ENCODE measurements around the gene SUSD4.

SUSD4 gene

DNA sequence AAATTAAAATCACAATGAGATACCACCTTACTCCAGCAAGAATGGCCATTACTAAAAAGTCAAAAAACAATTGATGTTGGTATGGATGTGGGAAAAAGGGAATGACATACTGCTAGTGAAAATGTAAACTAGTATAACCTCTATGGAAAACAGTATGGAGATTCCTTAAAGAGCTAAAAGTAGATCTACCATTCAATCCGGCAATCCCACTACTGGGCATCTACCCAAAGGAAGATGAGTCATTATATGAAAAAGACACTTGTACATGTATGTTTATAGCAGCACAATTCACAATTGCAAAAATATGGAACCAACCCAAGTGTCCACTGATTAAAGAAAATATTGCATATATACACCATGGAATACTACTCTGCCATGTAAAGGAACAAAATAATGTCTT lies 37.2 kb downstream of the SUSD4 start:
- TF ChIP-seq Cebpa-rat (IDR thresholded peaks at IDR 0.05) = no peak

DNA sequence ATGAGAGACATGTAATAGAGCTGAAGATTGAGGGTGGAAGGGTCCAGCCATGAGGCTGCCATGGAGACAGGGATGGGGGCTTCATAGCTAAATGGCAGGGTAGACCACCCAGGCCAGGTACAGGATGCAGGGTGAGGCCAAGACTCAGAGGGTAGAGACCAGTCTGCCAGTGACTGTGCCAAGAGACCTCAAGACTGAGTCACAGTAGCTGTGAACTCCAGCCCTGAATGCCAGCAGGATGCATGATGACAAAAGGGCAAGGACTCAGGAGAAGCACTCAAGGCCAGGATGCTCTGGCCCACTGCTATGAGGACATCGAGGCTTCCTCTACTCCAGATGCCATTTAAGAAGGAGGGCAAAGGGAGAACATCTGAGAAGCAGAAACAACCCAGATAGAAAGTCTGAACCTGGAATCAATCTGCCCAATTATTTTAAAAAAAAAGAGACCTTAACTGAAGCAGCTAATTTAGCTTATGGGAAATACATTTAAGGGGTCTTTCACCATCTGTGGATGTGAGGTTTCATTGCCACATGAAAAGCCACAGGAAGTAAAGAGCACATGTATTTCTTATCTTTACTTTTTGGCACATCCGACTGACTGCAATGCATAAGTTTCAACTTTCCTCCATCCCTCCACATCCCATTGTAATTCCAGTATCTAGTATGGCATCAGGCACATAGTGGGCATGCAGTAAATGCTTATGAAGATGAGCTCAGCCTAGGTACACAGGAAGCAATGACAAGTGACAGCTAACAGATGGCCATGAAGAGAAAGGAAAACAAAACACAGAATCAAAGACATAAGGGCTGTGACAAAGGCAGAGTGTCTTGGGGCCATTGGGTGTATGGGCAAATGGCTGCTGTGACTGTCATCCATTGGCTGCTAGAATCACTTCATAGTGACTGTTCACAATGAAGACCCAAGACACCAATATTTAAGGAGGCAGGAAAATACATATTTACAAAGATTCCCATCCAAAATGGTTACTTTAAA lies 40.2 kb downstream of the SUSD4 start:
- Histone ChIP-seq H3K4me1 (peaks cover 0 to 21% (median 16%) of the 10 kb centered on the region in 10 experiments; a peak in 17 of 20 replicates), H3K9me3 (replicated peaks in 1 of 11) (no peaks in the 10 kb centered on the region), H3K27me3 (no peaks in the 10 kb centered on the region), H3K4me3 (no peak overlapping the region), H3K27ac (peak overlapping the region in 3 of 11 experiments; percentile 10 to 32 (median 23); a peak in 5 of 22 replicates), H3K36me3 (no peaks in the 10 kb centered on the region), H3K9ac (no peak overlapping the region), H3K4me2 (peak overlapping the region in 10 of 11 experiments; percentile 18 to 67 (median 56); a peak in 18 of 22 replicates), H4K20me1 (no peaks in the 10 kb centered on the region)
- TF ChIP-seq Cebpa-rat (IDR thresholded peaks at IDR 0.05) = 0 out of 22 replicates have a peak, but pooled peaks of 1 of the 11 experiments have one; percentile 15

More for the DNA sequence above, 37.2 kb downstream of the SUSD4 start:
- H3K4me1 ChIP-seq = peaks cover 0 to 21% (median 16%) of the 10 kb centered on the region in 10 experiments; a peak in 17 of 20 replicates
- H3K9me3 ChIP-seq (replicated peaks in 1 of 11) = no peaks in the 10 kb centered on the region
- no peak overlapping the region for H3K27ac ChIP-seq
- no peak overlapping the region for H3K4me3 ChIP-seq
- H3K27me3 ChIP-seq = no peaks in the 10 kb centered on the region; a peak in 1 of 22 replicates
- no peaks in the 10 kb centered on the region for H3K36me3 ChIP-seq
- H3K4me2 ChIP-seq = no peak overlapping the region
- no peaks in the 10 kb centered on the region for H4K20me1 ChIP-seq
- H3K9ac ChIP-seq = no peak overlapping the region

DNA sequence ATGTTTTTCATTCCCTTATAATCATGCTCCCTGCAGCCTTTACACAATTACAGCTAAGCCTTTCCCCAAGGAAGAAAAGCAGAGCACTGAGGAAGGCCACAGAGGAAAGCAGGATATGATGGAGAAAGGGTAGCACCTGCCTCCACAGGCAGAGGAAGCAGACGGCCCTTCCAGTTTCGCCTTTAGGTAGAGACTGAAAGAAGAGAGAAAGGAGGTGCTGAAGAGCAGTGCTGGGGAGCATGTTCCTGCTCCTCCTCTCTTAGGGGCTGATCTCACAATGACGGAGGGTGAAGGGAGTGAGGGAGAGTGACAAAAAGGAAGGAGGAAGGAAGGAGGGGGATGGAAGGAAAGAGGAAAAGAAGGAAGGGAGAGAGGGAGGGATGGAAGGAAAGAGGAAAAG lies 41.1 kb downstream of the SUSD4 start:
- Histone ChIP-seq H3K27me3 (no peaks in the 10 kb centered on the region), H3K4me2 (peak overlapping the region in 9 of 11 experiments; percentile 18 to 67 (median 58); a peak in 14 of 22 replicates), H3K4me3 (no peak overlapping the region), H3K4me1 (peaks cover 0 to 21% (median 16%) of the 10 kb centered on the region in 10 experiments; a peak in 17 of 20 replicates), H3K9ac (no peak overlapping the region), H3K36me3 (no peaks in the 10 kb centered on the region), H4K20me1 (no peaks in the 10 kb centered on the region), H3K9me3 (replicated peaks in 1 of 11) (no peaks in the 10 kb centered on the region), H3K27ac (no peak overlapping the region)
- no peak for TF ChIP-seq Cebpa-rat (IDR thresholded peaks at IDR 0.05)

DNA sequence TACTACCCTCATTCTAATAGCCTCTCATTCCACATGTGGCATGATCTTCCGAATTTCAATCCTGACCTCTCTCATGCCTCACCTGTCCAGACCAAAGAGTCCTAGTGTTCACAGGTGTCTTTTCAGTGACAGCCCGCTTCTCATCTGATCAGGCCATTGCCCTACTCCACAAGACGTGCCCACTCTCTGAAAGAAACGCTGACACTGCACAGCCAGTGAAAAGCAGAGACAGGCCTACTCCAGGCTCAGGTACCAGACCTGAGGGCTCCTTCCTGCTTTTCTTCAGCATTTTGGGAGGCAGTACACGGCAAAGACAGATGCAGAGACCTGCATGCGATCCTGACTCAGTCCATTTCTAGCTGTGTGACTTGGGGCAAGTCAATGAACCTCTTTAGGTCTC lies 43.0 kb downstream of the SUSD4 start:
- Histone ChIP-seq H3K27me3 (no peaks in the 10 kb centered on the region), H3K27ac (no peak overlapping the region), H3K9me3 (replicated peaks in 1 of 11) (0 out of 22 replicates have a peak, but pooled peaks cover 0 to 4% (median 0%) of the 10 kb centered on the region in 11 experiments), H3K36me3 (no peaks in the 10 kb centered on the region), H3K4me3 (no peak overlapping the region), H3K4me2 (no peak overlapping the region), H4K20me1 (no peaks in the 10 kb centered on the region), H3K9ac (no peak overlapping the region), H3K4me1 (peaks cover 0 to 21% (median 16%) of the 10 kb centered on the region in 10 experiments; a peak in 17 of 20 replicates)
- TF ChIP-seq Cebpa-rat (IDR thresholded peaks at IDR 0.05) = no peak

DNA sequence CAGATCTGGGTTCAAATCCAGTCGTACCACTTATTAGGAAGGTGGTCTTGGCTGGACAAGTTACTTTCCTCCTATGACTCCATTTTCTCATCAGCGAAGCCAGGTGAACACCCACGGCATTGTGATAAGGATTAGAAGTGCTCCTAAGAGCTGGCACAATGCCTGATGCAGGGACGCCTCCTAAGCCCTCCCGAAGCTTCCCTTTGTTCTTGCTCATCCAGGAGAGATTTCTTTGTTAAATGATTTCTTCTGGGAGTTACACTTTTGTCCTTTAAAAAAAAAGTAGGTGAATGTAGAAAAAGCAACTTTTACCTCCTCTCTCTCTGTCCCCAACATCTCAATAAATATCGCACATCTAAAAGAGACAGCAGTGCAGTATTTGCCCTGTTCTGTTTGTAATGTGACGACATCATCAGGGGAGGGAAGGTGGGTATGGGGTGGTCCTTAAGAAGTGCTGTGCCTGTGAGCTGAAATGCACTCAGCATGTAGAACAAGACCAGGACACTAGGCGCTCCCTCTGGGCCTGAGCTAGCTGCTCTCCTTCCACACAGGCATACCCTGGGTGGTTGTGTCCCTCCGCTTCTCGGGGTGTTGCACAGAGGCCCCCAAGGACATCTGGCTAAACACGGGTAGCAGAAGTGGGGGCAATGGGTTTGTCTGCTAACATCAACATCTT lies 43.9 kb downstream of the SUSD4 start:
- no peaks in the 10 kb centered on the region for H3K36me3 ChIP-seq
- no peaks in the 10 kb centered on the region for H4K20me1 ChIP-seq
- no peaks in the 10 kb centered on the region for H3K27me3 ChIP-seq
- H3K4me1 ChIP-seq = peaks cover 0 to 21% (median 16%) of the 10 kb centered on the region in 10 experiments; a peak in 17 of 20 replicates
- H3K4me2 ChIP-seq = no peak overlapping the region
- no peak overlapping the region for H3K27ac ChIP-seq
- no peak for TF ChIP-seq Cebpa-rat (IDR thresholded peaks at IDR 0.05)
- H3K9me3 ChIP-seq (replicated peaks in 1 of 11) = peaks cover 0 to 4% (median 0%) of the 10 kb centered on the region in 11 experiments; a peak in 1 of 22 replicates
- no peak overlapping the region for H3K4me3 ChIP-seq
- H3K9ac ChIP-seq = no peak overlapping the region

DNA sequence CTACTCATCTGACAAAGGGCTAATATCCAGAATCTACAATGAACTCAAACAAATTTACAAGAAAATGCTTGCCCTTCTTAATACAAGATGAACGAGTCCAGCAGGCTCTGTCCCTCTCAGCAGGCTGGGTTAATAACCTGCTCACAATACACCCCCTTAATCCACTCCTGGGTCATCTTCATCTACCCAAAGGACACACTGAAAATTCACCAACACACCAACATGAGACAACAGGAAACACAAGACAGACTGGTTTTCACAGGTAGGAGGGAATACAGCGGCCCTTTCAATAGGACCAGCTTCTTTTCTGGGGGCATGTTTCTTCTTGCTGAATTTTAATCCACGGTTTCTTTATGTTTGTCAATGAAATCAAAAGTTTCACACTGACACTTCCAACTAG lies 44.6 kb downstream of the SUSD4 start:
- Histone ChIP-seq H3K9ac (no peak overlapping the region), H3K4me3 (no peak overlapping the region), H3K4me1 (peaks cover 0 to 19% (median 16%) of the 10 kb centered on the region in 10 experiments; a peak in 17 of 20 replicates), H3K9me3 (replicated peaks in 1 of 11) (peaks cover 0 to 4% (median 0%) of the 10 kb centered on the region in 11 experiments; a peak in 1 of 22 replicates), H3K36me3 (no peaks in the 10 kb centered on the region), H3K27me3 (no peaks in the 10 kb centered on the region), H3K4me2 (no peak overlapping the region), H3K27ac (no peak overlapping the region), H4K20me1 (no peaks in the 10 kb centered on the region)
- no peak for TF ChIP-seq Cebpa-rat (IDR thresholded peaks at IDR 0.05)

DNA sequence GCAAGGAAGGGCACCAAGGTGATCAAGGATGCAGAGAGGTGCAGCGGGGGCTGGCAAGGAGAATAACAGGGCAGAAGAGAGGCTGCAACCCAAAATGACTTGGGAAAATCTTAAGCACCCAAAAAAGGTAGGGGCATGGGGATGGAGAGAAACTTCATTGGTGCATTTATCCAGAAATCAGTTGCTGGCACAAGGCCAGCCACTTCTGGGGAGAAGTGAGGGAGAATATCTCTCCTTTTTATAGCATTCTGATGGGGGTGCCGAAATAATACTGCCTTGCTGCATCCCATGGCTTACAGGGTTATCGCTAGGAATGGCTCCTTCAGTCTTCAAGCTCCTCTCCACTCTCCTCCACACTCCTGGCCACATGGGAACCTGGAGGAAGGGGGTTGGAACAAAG lies 47.9 kb downstream of the SUSD4 start:
- Histone ChIP-seq H3K4me1 (no peaks in the 10 kb centered on the region; a peak in 1 of 20 replicates), H3K36me3 (no peaks in the 10 kb centered on the region), H3K4me3 (no peak overlapping the region), H3K9ac (no peak overlapping the region), H3K27me3 (no peaks in the 10 kb centered on the region), H3K4me2 (no peak overlapping the region), H4K20me1 (no peaks in the 10 kb centered on the region), H3K27ac (no peak overlapping the region), H3K9me3 (replicated peaks in 1 of 11) (peaks cover 0 to 4% (median 0%) of the 10 kb centered on the region in 11 experiments; a peak in 1 of 22 replicates)
- TF ChIP-seq Cebpa-rat (IDR thresholded peaks at IDR 0.05) = no peak

DNA sequence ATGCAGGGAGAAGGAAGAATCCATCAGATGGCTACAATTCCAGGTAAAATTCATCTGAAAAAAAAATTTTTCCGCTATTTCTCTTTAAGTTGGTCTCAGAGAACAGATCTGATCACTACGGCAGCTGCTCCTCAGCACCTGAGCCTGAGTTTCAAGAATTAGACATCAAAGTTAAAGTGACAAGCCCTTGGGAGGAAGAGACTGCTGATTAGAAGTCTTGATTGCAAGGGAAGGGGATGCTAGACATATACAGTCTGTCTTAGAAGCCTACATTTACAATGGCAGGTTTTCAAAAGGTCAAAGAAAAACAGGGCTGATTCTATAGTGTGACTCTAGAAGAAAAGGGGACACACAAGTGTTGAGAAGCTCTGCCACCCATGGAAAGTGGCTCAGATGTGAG lies 48.3 kb downstream of the SUSD4 start:
- Histone ChIP-seq H3K27me3 (no peaks in the 10 kb centered on the region), H3K4me3 (no peak overlapping the region), H4K20me1 (no peaks in the 10 kb centered on the region), H3K9me3 (replicated peaks in 1 of 11) (peaks cover 0 to 4% (median 0%) of the 10 kb centered on the region in 11 experiments; a peak in 1 of 22 replicates), H3K9ac (no peak overlapping the region), H3K27ac (no peak overlapping the region), H3K4me1 (no peaks in the 10 kb centered on the region; a peak in 1 of 20 replicates), H3K4me2 (no peak overlapping the region), H3K36me3 (no peaks in the 10 kb centered on the region)
- TF ChIP-seq Cebpa-rat (IDR thresholded peaks at IDR 0.05) = no peak

DNA sequence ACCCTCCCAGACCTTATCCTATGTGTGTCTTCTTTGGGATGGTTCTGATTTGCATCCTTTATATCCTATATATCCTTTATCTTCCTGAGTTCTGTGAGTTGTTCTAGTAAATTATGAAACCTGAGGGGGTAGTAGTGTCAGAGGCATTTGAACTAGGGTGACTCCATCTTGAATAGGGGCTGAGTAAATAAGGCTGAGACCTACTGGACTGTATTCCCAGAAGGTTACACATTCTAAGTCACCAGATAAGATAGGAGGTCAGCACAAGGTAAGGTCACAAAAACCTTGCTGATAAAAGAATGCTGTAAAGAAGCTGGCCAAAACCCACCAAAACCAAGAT lies 50.6 kb downstream of the SUSD4 start:
- Histone ChIP-seq H3K9ac (no peak overlapping the region), H3K4me1 (no peaks in the 10 kb centered on the region), H4K20me1 (no peaks in the 10 kb centered on the region), H3K4me2 (no peak overlapping the region), H3K27me3 (no peaks in the 10 kb centered on the region), H3K4me3 (no peak overlapping the region), H3K27ac (no peak overlapping the region), H3K36me3 (no peaks in the 10 kb centered on the region), H3K9me3 (replicated peaks in 1 of 11) (peaks cover 0 to 4% (median 0%) of the 10 kb centered on the region in 11 experiments; a peak in 1 of 22 replicates)
- no peak for TF ChIP-seq Cebpa-rat (IDR thresholded peaks at IDR 0.05)
